H1 (cell line): ENCODE data around the gene SLC44A1. TPM values are rescaled to one million over a fixed set of nuclear protein-coding genes. Genes with fewer than 3 reads are reported as not detected.

Experiments used
- CHD7 ChIP-seq: fragments of 300-600 bp; sonication (generic); IDR thresholded peaks from 2 replicates; pipeline ENCODE4 v1.7.1; 2012; ENCODE audit warnings: low read length, moderate library complexity, mild to moderate bottlenecking, inconsistent platforms; ENCODE audit not compliant: insufficient replicate concordance
- JUND ChIP-seq: IDR thresholded peaks from 2 replicates; pipeline ENCODE4 v1.6.1; 2011; ENCODE audit warnings: mild to moderate bottlenecking, improper control_type of control experiment, low read length
- NRF1 ChIP-seq: IDR thresholded peaks from 2 replicates; pipeline ENCODE4 v1.6.1; 2011; ENCODE audit warnings: mild to moderate bottlenecking, low read depth, low read length, improper control_type of control experiment
- TAF1 ChIP-seq: IDR thresholded peaks from 2 replicates; pipeline ENCODE4 v1.6.1; 2011; ENCODE audit warnings: mild to moderate bottlenecking, low read depth, low read length
- ZNF274 ChIP-seq: IDR thresholded peaks from 2 replicates; pipeline ENCODE4 v1.7.0; 2012; ENCODE audit warnings: low read length, borderline replicate concordance; ENCODE audit errors: extremely low read depth
- polyA plus RNA-seq, 7 experiments: library from polyadenylated mRNA; depleted of rRNA in 3 of 7; stranded (reverse) in 5 of 7; unstranded in 2 of 7; fragments of >200 nt in 5 of 7; fragments of 200-250 nt in 2 of 7; gene quantifications; 1 replicate in 5 of 7; 2 replicates in 1 of 7; 4 replicates in 1 of 7; pipeline versions ENCODE4 v1.2.1 to v1.2.3, GENCODE V29; 2011 to 2013; ENCODE audit warnings: missing spikeins in 2 of 7, mixed read lengths in 2 of 7
- total RNA-seq: library from RNA; stranded (reverse); fragmentation: NEBNext Ultra II Directional; extraction: Animal tissue kit (Norgen Biotek cat#: 25700); gene quantifications from 2 replicates; pipeline ENCODE4 v1.2.1, GENCODE V29; 2021
- TF ChIP-seq, protein P1 (sequence below): IDR thresholded peaks from 2 replicates; pipeline ENCODE4 v1.6.1; 2012; ENCODE audit warnings: inconsistent platforms

SLC44A1 gene
- total and polyA plus RNA-seq, 2 of the 8 experiments (the other 6 are each of a cell fraction or from before 2014, with no cell fraction given), result 30.5 to 71.2 TPM

DNA sequence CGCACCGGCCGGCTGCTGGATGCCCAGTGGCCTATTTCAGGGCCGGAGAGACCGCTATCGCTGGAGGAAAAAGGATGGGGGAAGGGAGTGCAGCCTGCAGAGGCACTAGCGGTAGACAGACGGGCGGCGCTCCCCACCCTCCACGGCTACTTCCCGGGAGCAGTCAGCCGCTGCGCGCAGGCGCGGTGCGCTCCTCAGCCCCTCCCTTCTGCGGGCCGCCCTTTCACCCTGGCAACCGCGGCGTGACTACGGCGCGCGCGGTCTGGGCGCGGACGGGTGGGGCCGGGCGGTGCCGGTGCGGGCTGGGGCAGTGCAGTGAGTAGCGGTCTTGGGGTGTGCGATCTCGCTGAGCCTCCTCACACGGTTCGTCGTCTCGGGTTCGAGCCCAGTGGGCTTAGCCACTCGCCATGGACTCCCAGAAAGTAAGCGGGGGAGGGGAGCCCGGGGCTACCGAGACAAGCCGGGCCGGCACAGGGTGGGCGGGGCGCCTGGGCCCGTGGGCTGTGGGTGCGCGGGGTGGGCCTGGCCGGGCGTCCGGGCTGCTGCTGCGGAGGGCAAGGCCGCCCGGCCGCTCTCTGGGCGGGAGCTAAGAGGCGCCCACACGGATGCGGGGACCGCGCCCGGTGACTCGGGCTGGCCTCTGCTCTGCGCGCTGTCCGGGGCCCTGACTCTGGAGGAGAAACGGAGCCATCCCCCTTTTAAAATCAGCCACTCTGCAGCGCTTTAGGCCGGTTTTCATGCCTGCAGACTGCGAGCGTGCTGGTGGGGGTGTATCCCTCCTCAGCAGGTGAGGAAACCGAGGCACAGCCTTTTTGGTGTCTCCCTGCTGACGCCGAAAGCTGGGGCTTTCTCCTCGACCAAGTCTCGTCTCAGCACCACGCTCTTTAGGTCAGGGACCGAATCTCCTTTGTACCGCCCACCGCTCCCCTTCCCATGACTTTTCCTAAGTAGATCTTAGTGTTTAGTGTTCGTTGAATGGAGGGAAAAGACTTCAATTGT lies 203.7 kb downstream of the SLC44A1 start, which contains the start of gene FSD1L (continued):
- TF ChIP-seq CHD7, result no peak
- peak; percentile 74 for TF ChIP-seq NRF1
- TF ChIP-seq TAF1, result peak; percentile 48; the same call in 1 of the 2 replicates
- TF ChIP-seq JUND, result no peak
- no peak for TF ChIP-seq ZNF274
- TF ChIP-seq, protein P1, sequence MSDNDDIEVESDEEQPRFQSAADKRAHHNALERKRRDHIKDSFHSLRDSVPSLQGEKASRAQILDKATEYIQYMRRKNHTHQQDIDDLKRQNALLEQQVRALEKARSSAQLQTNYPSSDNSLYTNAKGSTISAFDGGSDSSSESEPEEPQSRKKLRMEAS, result peak; percentile 68
